Motor neuron (in vitro differentiated cells): ENCODE measurements around the gene SMS. TPM values are rescaled to one million over a fixed set of nuclear protein-coding genes. Genes with fewer than 3 reads are reported as not detected.

ENCODE experiments used
- ATAC-seq, 8 experiments: fragments of 200-7000 bp; cut with Tn5 transposase; replicated peaks in 6 of 8; 2 replicates each; pipeline ENCODE4 v1.8.0; 2021; ENCODE audit warnings: mild to moderate bottlenecking in 8 of 8, moderate library complexity in 8 of 8
- H3K27ac ChIP-seq, 2 donors: fragments of 250-450 bp; sonication (Bioruptor Pico); 2 replicates each; pipeline ENCODE4 v1.9.0; 2021; ENCODE audit warnings: antibody characterized with exemption in 2 of 2, mild to moderate bottlenecking in 2 of 2, moderate library complexity in 1 of 2
- H3K4me1 ChIP-seq, 2 donors: fragments of 250-450 bp; sonication (Bioruptor Pico); replicated peaks in 1 of 2; 2 replicates each; pipeline ENCODE4 v1.6.1; 2021; ENCODE audit warnings: antibody characterized with exemption in 2 of 2, mild to moderate bottlenecking in 2 of 2, moderate library complexity in 1 of 2
- H3K4me3 ChIP-seq, 5 donors: fragments of 250-450 bp; sonication (Bioruptor Pico); 2 replicates each; pipeline ENCODE4 v1.9.0; 2021; ENCODE audit warnings: antibody characterized with exemption in 5 of 5, mild to moderate bottlenecking in 5 of 5, moderate library complexity in 4 of 5
- WGBS, 10 experiments: fragments of 450-650 bp; shearing (Covaris generic); methylation state at CpG; one replicate each; pipeline ENCODE4 v1.0.0; 2022; 5-methylcytosine and 5-hydroxymethylcytosine counted together
- in situ Hi-C, 9 experiments: fragments of 400-800 bp; cut with MboI; loops; one replicate each; pipeline ENCODE4 v1.15.0; 2021; ENCODE audit warnings: low sequenced_read_pairs in 9 of 9, low pct_unique_long_range_greater_than_20kb in 2 of 9; ENCODE audit not compliant: unreplicated experiment in 9 of 9
- total RNA-seq, 8 experiments: library from RNA; unstranded; fragments of 300-600 nt; gene quantifications; 2 replicates each; pipeline versions ENCODE4 v1.2.3 to v1.2.4, GENCODE V29; 2022

The SMS gene
- total RNA-seq, 8 experiments from 2014 or later, result 15.9 to 158 (median 72.3) TPM

DNA sequence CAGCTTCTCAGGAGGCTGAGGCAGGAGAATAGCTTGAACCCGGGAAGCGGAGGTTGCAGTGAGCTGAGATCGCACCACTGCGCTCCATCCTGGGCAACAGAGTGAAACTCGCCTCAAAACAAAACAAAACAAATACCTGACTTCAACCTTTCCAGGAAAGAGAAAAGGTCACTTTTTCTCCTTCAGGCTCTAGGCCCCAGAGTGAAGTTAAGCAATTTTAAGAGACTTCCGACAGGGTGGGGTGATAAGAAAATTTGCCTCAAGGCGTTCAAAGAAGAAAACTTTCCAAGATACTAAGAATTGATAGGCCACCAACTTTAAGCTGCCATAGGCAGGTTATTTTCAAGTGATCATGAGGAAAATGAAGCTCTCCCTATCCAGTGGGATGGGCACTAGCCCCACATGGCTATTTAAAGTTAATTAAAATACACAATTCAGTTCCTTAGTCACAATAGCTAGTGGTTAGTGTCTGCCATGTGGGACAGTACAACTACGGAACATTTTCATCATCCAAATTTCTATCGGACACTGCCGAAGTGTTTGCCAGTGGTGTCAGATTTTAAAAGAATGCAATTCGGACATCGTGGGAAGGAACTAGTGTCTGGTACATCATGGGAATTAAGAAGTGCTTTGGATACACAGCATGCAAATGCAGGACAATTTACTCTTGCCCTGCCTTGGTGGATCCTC lies 33.0 kb downstream of the SMS start:
- no peaks in the 10 kb centered on the region for H3K4me1 ChIP-seq
- no peak overlapping the region for H3K27ac ChIP-seq
- 57 to 100% (median 100%) methylated on average over 1 to 6 of the region's 12 CpGs; no CpG with 5 or more reads in 5 of the 10 experiments for WGBS, 10 experiments
- in situ Hi-C loops, result no loop called here
- no peak for ATAC-seq
- no peak overlapping the region for H3K4me3 ChIP-seq

GRCh38 chrX:21974011-21974385 lies 33.5 kb downstream of the SMS start:
- in situ Hi-C loops, result no loop called here
- ATAC-seq, result no peak
- H3K27ac ChIP-seq, result no peak overlapping the region

DNA sequence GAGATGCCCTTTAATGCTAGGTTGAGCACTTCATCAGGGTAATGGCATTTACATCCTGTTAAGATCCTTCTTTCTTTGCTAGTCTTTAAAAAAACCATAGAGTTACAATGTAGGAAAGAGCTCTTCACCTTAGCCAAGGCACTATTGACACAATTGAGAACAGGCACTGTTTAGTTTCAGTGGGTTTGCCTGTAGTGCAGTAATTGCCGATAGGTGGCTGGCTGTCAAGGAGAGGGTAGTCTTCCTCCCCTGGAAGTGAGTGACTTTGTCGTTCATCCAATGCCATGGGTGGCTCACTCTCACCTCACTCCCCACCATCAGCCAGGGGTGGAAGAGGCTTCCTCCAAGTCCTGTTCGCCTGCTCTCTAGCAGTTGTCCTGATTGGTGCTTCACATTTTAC lies 34.7 kb downstream of the SMS start:
- in situ Hi-C loops, result no loop called here
- no peak overlapping the region for H3K4me3 ChIP-seq
- 57% methylated on average over 3 of the region's 3 CpGs; no CpG with 5 or more reads in 9 of the 10 experiments for WGBS, 10 experiments
- no peak for ATAC-seq
- no peaks in the 10 kb centered on the region for H3K4me1 ChIP-seq
- H3K27ac ChIP-seq, result no peak overlapping the region

More at GRCh38 chrX:21974011-21974385, 33.5 kb downstream of the SMS start:
- no peaks in the 10 kb centered on the region for H3K4me1 ChIP-seq
- 58 to 100% (median 96%) methylated on average over 1 to 2 of the region's 2 CpGs; no CpG with 5 or more reads in 6 of the 10 experiments for WGBS, 10 experiments
- H3K4me3 ChIP-seq, result no peak overlapping the region

GRCh38 chrX:21975812-21976211 lies 35.3 kb downstream of the SMS start:
- no peak overlapping the region for H3K4me3 ChIP-seq
- ATAC-seq, result peak; percentile 36 to 95 (median 64)
- WGBS, 10 experiments, result 23% methylated on average over 6 of the region's 6 CpGs; no CpG with 5 or more reads in 9 of the 10 experiments
- no peaks in the 10 kb centered on the region for H3K4me1 ChIP-seq
- in situ Hi-C loops, result no loop called here
- H3K27ac ChIP-seq, result no peak overlapping the region

DNA sequence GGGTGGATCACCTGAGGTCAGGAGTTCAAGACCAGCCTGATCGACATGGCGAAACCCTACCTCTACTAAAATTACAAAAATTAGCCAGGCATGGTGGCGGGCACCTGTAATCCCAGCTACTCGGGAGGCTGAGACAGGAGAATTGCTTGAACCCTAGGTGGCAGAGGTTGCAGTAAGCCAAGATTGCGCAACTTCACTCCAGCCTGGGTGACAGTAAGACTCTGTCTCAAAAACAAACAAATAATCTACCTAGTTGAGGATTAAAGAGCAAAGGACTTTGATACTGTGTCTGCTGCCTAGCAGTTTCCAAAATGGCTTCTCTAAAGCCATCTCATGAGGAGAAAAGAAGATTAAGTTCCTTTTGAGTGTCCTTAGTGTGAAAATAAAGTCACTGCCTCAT lies 37.8 kb downstream of the SMS start:
- no peak overlapping the region for H3K4me3 ChIP-seq
- 55 to 80% methylated on average over 3 to 4 of the region's 5 CpGs; no CpG with 5 or more reads in 8 of the 10 experiments for WGBS, 10 experiments
- no peaks in the 10 kb centered on the region for H3K4me1 ChIP-seq
- no peak for ATAC-seq
- in situ Hi-C loops, result no loop called here
- no peak overlapping the region for H3K27ac ChIP-seq

DNA sequence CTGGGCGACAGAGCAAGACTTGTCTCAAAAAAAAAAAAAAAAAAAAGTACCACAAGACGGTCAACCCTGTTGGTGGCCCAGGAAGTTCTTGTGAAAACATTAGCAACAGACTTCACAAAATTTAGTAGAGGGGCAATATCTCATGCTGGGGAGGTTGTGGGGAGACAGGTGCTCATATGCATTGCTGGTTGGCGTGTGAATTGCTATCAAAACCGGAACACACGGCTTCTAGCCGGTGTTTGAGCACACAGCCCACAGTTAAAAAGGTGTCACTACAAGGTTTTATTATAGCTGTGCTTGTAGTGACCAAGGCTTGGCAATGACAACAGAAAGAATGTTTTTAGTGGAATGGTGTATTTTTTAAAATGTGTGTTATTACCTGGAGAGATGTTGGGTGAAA lies 41.8 kb downstream of the SMS start:
- no peak for ATAC-seq
- H3K4me3 ChIP-seq, result no peak overlapping the region
- no peaks in the 10 kb centered on the region for H3K4me1 ChIP-seq
- 62 to 100% (median 95%) methylated on average over 1 to 5 of the region's 6 CpGs; no CpG with 5 or more reads in 6 of the 10 experiments for WGBS, 10 experiments
- H3K27ac ChIP-seq, result no peak overlapping the region
- in situ Hi-C loops, result no loop called here

DNA sequence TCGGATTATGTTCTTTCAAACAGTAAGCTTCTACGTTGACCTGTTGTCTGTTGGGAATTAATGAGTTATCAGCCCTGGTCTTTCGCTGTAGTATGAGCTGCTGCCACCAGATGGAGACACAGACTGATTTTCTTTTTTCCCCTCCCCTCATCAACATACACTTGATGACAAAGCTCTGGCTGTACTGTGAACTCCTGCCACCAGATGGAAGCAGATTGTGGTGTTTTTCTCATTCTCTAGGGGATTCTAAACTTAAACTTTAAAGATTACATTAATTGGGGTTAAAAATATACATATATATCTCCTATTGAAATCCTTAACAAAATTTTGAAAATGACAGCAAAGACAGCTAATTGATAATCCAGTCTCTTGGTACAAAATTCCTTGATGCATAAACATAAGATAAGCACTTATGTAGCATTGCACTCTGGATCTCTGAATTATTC lies 44.8 kb downstream of the SMS start:
- peak; percentile 72 to 86 (median 80) for ATAC-seq
- in situ Hi-C loops, result no loop called here
- Histone ChIP-seq H3K27ac (no peak overlapping the region), H3K4me3 (no peak overlapping the region), H3K4me1 (no peaks in the 10 kb centered on the region)
- 0 to 27% (median 11%) methylated on average over 1 to 3 of the region's 3 CpGs; no CpG with 5 or more reads in 5 of the 10 experiments for WGBS, 10 experiments

- in situ Hi-C loops, result no loop called here
- WGBS, 10 experiments, result 17 to 40% methylated on average over 1 of the region's 1 CpG; no CpG with 5 or more reads in 8 of the 10 experiments
- peak in 3 of 8 experiments; percentile 27 to 57 (median 52) for ATAC-seq
- Histone ChIP-seq H3K4me1 (no peaks in the 10 kb centered on the region), H3K4me3 (no peak overlapping the region), H3K27ac (no peak overlapping the region)
Measured at GRCh38 chrX:21986596-21986995, 46.1 kb downstream of the SMS start.

DNA sequence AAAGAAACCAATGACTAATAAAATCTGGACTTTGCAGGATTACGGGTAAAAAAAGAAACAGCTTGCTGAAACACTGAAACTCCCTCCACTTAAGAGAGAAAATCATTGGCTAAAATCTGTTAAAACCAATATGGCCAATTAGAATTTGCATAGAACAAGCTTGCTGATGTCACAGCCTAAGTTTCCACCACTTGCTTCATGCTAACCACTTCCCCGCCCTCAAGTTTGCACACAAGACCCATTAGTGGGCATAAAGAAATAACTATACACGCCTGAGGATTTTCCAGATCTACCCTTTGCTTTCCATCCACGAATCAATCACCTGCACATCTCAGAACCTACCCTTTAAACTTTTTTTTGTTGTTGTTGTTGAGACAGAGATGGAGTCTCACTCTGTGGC lies 48.9 kb downstream of the SMS start:
- in situ Hi-C loops, result no loop called here
- WGBS, 10 experiments, result 40 to 100% (median 90%) methylated on average over 1 to 2 of the region's 4 CpGs; no CpG with 5 or more reads in 5 of the 10 experiments
- ATAC-seq, result no peak
- Histone ChIP-seq H3K27ac (no peak overlapping the region), H3K4me1 (no peaks in the 10 kb centered on the region), H3K4me3 (no peak overlapping the region)

DNA sequence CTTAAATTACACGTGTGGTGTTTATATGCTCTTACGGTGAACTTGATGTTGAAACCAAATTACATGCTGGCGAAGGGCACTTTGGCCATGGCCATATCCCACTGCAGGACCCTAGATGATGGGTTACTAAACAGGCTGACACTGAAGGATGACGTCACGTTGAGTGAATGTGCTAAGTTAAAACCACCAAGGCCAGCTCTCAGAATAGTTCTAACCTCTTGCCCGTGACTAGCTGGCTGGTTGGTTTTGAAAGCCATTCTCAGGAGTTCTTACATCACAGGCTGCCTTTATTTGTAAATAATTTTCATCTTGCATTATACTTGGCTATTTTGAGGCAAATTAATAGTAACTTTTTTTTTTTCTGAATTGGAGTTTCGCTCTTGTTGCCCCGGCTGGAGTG lies 50.3 kb downstream of the SMS start:
- no peak for ATAC-seq
- no peak overlapping the region for H3K4me3 ChIP-seq

DNA sequence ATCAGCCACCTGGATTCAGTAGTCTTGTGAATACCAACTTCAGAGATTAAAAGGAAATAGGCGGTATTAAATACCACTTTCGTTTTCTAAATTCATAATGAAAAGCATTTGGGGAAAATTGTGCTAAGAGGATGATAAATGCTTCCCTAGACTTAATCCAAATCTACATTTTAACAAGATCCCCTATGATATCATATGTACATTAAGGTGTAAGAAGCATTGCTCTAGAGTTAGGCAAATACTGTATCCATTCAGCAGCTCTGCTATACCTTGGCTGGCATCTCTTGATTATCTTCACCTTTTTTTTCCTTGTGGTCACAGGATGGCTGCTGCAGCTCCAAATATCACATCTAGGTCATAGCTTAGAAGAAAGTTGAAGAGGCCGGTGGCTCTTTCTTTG lies 51.0 kb downstream of the SMS start:
- Histone ChIP-seq H3K4me1 (no peaks in the 10 kb centered on the region), H3K27ac (no peak overlapping the region), H3K4me3 (no peak overlapping the region)
- ATAC-seq, result no peak
- in situ Hi-C loops, result no loop called here
- WGBS, 10 experiments, result 59 to 100% (median 86%) methylated on average over 1 to 3 of the region's 3 CpGs; no CpG with 5 or more reads in 7 of the 10 experiments

More for the DNA sequence above, 50.3 kb downstream of the SMS start:
- no peaks in the 10 kb centered on the region for H3K4me1 ChIP-seq
- 68 to 100% (median 100%) methylated on average over 1 to 8 of the region's 8 CpGs; no CpG with 5 or more reads in 4 of the 10 experiments for WGBS, 10 experiments
- in situ Hi-C loops, result no loop called here
- no peak overlapping the region for H3K27ac ChIP-seq

- in situ Hi-C loops, result no loop called here
- no peak for ATAC-seq
- no peak overlapping the region for H3K27ac ChIP-seq
Measured at GRCh38 chrX:21993265-21993664, 52.8 kb downstream of the SMS start.

DNA sequence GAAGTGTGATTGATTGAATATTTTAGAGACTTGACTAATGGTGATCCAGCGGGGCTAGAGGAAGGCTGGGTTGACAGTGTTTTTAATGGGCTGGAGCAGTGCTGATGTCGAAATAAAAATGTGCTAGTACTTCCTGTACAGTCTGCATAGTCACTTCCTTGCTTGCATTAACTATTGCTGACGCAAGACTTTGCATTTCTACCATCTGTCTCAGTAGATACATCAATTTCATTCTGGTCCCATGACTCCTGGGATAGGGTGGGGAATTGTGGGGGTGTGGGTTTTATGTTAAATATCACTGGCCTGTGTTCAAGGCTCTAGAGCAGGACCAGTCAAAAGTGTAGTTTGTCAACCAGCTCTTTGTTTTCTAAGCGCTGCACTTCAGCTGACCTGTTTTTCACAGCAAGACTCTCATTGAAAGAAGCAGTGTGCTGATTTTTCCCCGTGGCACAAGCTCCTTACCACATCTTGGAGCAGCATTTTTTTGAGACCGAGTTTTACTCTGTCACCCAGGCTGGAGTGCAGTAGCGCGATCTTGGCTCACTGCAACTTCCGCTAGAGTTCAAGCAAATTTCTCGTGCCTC lies 56.5 kb downstream of the SMS start:
- no peak overlapping the region for H3K27ac ChIP-seq
- in situ Hi-C loops, result no loop called here
- peaks cover 5 to 9% of the 10 kb centered on the region in 2 donors for H3K4me1 ChIP-seq
- ATAC-seq, result peak; percentile 51 to 100 (median 88)
- H3K4me3 ChIP-seq, result no peak overlapping the region
- 0 to 57% (median 33%) methylated on average over 1 to 3 of the region's 10 CpGs; no CpG with 5 or more reads in 4 of the 10 experiments for WGBS, 10 experiments

More at GRCh38 chrX:21993265-21993664, 52.8 kb downstream of the SMS start:
- H3K4me3 ChIP-seq, result no peak overlapping the region
- WGBS, 10 experiments, result 67 to 90% methylated on average over 4 to 7 of the region's 8 CpGs; no CpG with 5 or more reads in 8 of the 10 experiments
- H3K4me1 ChIP-seq, result peaks cover 5 to 9% of the 10 kb centered on the region in 2 donors
